HEK293 (cell line): Measurements from ENCODE around the gene PAX7.

Source experiments
- KLF16 ChIP-seq: fragments of 450-650 bp; formaldehyde crosslinking; IDR thresholded peaks from 2 replicates; pipeline ENCODE4 v1.5.1; 2017; ENCODE audit warnings: missing biosample characterization, missing genetic modification characterization
- RBAK ChIP-seq: fragments of 450-650 bp; formaldehyde crosslinking; IDR thresholded peaks from 2 replicates; pipeline ENCODE4 v1.5.1; 2016; ENCODE audit warnings: missing biosample characterization, missing genetic modification characterization
- TCF7L2 ChIP-seq: IDR thresholded peaks from 2 replicates; pipeline ENCODE4 v1.6.1; 2011; ENCODE audit warnings: low read depth, mild to moderate bottlenecking, inconsistent platforms, low read length, moderate library complexity, borderline replicate concordance
- ZBTB7A ChIP-seq: fragments of 450-650 bp; formaldehyde crosslinking; IDR thresholded peaks from 2 replicates; pipeline ENCODE4 v1.5.1; 2016; ENCODE audit warnings: low read depth, missing biosample characterization, missing genetic modification characterization
- ZBTB8A ChIP-seq: fragments of 450-650 bp; formaldehyde crosslinking; IDR thresholded peaks from 2 replicates; pipeline ENCODE4 v1.5.1; 2016; ENCODE audit warnings: missing biosample characterization, missing genetic modification characterization
- ZNF16 ChIP-seq: fragments of 450-650 bp; formaldehyde crosslinking; IDR thresholded peaks from 2 replicates; pipeline ENCODE4 v1.5.1; 2016; ENCODE audit warnings: low read depth, missing biosample characterization, missing genetic modification characterization
- ZNF701 ChIP-seq: fragments of 450-650 bp; formaldehyde crosslinking; IDR thresholded peaks from 2 replicates; pipeline ENCODE4 v1.5.1; 2016; ENCODE audit warnings: missing biosample characterization, missing genetic modification characterization
- TF ChIP-seq, protein P1 (sequence below): fragments of 450-650 bp; formaldehyde crosslinking; IDR thresholded peaks from 2 replicates; pipeline ENCODE4 v1.5.1; 2016; ENCODE audit warnings: missing biosample characterization, missing genetic modification characterization
- TF ChIP-seq, protein P2 (sequence below): fragments of 450-650 bp; formaldehyde crosslinking; optimal IDR thresholded peaks from 2 replicates; pipeline ENCODE3; 2016; ENCODE audit warnings: missing biosample characterization, mild to moderate bottlenecking, missing genetic modification characterization
- TF ChIP-seq, protein P3 (sequence below): fragments of 450-650 bp; formaldehyde crosslinking; IDR thresholded peaks from 2 replicates; pipeline ENCODE4 v1.5.1; 2016; ENCODE audit warnings: missing biosample characterization, missing genetic modification characterization

DNA sequence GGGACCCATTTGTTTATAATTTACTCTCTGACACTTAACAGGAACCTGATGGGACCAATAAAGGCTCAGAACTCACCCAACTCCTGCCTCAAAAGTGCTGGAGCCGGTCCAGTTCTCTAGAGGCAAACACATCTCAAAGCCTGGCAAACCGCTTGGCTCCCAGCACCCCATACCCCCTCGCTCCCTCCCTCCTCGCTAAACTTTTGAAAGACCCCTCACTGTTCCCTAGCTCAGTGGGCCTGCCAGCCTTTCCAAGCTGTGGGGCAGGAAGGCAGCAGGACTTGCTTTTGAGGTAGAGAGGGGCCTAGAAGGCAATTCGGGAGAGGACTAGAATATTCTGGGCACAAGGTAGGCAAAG, 40.2 kb downstream of the PAX7 start:
- TF ChIP-seq, protein P1, sequence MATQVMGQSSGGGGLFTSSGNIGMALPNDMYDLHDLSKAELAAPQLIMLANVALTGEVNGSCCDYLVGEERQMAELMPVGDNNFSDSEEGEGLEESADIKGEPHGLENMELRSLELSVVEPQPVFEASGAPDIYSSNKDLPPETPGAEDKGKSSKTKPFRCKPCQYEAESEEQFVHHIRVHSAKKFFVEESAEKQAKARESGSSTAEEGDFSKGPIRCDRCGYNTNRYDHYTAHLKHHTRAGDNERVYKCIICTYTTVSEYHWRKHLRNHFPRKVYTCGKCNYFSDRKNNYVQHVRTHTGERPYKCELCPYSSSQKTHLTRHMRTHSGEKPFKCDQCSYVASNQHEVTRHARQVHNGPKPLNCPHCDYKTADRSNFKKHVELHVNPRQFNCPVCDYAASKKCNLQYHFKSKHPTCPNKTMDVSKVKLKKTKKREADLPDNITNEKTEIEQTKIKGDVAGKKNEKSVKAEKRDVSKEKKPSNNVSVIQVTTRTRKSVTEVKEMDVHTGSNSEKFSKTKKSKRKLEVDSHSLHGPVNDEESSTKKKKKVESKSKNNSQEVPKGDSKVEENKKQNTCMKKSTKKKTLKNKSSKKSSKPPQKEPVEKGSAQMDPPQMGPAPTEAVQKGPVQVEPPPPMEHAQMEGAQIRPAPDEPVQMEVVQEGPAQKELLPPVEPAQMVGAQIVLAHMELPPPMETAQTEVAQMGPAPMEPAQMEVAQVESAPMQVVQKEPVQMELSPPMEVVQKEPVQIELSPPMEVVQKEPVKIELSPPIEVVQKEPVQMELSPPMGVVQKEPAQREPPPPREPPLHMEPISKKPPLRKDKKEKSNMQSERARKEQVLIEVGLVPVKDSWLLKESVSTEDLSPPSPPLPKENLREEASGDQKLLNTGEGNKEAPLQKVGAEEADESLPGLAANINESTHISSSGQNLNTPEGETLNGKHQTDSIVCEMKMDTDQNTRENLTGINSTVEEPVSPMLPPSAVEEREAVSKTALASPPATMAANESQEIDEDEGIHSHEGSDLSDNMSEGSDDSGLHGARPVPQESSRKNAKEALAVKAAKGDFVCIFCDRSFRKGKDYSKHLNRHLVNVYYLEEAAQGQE = no peak
- TF ChIP-seq, protein P2, sequence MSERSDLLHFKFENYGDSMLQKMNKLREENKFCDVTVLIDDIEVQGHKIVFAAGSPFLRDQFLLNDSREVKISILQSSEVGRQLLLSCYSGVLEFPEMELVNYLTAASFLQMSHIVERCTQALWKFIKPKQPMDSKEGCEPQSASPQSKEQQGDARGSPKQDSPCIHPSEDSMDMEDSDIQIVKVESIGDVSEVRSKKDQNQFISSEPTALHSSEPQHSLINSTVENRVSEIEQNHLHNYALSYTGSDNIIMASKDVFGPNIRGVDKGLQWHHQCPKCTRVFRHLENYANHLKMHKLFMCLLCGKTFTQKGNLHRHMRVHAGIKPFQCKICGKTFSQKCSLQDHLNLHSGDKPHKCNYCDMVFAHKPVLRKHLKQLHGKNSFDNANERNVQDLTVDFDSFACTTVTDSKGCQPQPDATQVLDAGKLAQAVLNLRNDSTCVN (tag by site-specific recombination) = no peak
- TF ChIP-seq ZBTB8A (tag by site-specific recombination) (no peak), ZNF701 (tag by site-specific recombination) (no peak), RBAK (tag by site-specific recombination) (no peak), ZNF16 (tag by site-specific recombination) (no peak), KLF16 (no peak), TCF7L2 (no peak), ZBTB7A (no peak)
- TF ChIP-seq, protein P3, sequence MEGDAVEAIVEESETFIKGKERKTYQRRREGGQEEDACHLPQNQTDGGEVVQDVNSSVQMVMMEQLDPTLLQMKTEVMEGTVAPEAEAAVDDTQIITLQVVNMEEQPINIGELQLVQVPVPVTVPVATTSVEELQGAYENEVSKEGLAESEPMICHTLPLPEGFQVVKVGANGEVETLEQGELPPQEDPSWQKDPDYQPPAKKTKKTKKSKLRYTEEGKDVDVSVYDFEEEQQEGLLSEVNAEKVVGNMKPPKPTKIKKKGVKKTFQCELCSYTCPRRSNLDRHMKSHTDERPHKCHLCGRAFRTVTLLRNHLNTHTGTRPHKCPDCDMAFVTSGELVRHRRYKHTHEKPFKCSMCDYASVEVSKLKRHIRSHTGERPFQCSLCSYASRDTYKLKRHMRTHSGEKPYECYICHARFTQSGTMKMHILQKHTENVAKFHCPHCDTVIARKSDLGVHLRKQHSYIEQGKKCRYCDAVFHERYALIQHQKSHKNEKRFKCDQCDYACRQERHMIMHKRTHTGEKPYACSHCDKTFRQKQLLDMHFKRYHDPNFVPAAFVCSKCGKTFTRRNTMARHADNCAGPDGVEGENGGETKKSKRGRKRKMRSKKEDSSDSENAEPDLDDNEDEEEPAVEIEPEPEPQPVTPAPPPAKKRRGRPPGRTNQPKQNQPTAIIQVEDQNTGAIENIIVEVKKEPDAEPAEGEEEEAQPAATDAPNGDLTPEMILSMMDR (tag by site-specific recombination) = no peak
